ENCODE measurements around the gene GRAP.
A peak's percentile ranks its signal among the peaks of the same experiment; 100 is the strongest.
"Not testable (repeated sequence)": the region's sequence is repeated elsewhere in the genome, so short reads cannot be mapped to it uniquely, and the experiment has no call there.

The GRAP gene

DNA sequence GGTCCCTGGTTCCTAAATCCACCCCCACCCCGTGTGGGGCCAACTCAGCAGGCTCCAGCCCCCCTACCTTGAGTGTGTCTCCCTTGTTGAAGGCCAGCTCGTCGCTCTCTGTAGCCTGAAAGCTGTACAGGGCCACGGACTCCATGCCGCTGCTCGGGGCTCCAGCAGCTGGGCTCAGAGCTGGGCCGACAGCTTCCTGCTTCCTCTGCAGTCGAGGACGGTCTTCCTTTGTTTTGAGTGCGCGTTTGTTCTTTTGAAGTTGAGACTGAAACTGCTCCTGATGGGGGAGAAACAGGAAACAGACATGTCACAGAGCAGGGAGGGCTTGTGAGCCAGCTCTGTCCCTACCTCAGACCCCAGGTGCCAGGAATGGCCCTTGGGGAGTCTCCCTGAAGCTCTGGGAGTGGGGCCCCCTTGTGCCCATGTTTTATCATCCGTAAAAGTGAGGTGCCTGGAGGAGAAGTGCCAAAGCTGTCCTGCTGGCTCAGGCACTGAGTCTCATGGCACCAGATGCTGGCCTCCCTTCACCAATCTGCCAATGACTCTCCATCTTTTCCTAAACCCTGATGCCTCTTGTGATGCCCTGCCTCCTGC is at the start of gene GRAP:
GRAP (minus strand) TSS at position 176 of the 594 bp plus-strand sequence; CDS start at position 145, 31 bp downstream.
- DNase-seq (ENCODE audit: low spot score) = not testable (repeated sequence)

DNA sequence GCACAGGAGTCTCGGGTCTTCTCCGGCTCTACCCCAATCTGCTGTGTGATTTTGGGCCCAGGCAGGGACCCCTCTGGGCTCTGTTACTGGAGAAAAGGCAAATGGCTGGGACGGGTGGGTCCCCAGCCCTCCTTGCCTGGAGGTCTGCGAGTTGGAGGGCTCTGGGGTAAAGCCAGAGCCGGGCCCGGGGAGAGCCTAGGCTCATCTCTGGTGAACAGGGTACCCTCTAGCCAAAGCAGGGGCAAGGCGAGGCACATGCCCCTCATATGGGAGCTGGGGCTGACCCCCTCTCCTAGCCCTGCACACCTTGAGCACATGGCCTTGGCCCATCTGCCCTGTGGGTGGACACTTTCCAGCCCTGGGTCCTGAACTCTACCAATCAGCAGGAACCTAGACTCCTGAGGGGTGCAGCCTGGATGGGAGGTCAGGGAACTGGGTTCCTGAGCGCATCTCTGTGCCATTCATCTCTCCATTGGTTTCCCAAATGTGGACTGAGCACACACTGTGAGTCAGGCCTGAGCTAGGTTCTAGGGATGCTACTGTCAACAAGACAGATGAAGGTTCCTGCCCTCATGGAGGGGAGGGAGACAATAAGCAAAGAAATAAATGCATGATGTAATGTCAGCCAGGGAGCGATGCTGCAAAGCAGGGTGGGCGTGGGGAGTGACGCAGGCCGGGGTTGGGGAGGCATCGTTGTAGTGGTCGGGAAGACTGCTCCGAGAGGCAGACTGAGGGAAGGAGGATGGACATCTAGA is 47.1 kb upstream of the GRAP start:
- peak; percentile 0 for DNase-seq (ENCODE audit: low spot score)

DNA sequence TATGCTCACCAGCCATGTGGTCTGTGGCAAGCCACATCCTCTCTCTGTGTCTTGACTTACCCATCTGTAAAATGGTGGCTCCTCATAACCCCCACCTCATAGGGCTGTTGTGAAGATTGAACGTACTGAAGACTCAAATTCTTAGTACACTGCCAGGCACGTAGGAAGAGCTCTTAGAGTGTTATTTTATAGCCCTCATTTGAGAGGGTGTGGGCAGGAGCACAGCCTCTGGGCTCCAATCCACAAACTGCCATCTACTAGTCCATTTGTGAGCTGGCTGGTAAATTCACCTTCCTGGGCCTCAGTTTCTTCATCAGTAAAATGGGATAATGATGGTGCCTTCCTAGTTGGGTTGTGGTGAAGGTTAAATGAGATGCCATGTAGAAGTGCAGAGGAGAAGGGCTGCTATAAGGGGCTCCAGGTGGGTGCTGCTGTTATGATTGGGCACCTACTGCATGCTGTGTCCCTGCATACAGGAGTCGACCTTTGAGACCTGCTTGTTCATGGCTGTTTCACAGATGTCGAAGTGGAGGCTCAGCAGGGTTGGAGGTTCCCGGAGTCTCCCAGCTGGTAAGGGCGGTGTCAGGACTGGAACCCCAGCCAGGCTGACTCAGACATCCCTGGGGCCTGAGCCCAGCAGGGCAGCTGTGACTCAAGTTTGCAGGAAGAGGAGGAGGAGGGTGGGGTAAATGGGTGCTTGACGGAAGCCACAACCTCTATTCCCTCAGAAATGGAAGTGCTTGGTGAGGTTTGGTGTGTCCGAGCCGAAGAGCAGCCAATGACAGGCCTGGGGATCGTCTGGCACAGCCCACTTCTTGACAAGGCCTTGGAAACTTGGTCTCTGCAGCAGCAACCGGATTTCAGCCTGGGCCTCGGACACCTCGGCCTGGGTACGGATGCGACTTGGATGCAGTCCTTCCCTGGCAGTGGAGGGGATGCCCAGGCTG is 46.3 kb upstream of the GRAP start:
- not testable (repeated sequence) for DNase-seq (ENCODE audit: low spot score)

DNA sequence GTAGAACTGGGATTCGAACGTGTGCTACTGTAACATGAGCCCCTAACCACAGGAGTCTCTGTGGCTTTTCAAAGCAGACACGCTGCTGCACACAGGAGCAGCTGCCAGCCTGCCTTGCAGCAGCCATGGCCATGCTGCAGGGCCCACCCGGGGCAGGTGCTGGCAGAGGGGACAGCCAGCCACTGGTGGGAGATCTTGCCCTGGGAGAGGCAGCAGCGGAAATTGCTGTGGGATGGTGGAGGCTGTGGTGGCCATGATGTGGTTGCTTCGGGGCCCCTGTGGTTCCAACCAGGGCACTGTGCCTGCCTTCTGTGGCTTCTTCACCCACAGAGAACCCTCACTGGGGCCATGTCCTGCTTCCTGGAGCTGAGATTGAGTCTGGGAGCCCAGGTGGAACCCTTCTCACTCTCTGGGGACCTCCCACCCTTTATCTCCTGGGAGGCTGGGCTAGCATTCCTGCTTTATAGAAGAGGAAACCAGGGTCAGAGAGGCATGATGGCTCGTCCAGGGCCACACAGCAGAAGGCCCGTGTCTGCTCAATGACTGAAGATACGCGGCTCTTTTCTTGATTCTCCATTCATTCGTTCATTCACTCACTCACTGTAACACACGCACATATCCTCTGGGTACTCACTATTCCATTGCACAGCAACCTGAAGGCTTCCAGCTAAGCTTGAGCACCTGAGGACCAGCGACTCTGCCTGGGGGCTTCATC is 43.5 kb upstream of the GRAP start:
- DNase-seq (ENCODE audit: low spot score) = not testable (repeated sequence)

DNA sequence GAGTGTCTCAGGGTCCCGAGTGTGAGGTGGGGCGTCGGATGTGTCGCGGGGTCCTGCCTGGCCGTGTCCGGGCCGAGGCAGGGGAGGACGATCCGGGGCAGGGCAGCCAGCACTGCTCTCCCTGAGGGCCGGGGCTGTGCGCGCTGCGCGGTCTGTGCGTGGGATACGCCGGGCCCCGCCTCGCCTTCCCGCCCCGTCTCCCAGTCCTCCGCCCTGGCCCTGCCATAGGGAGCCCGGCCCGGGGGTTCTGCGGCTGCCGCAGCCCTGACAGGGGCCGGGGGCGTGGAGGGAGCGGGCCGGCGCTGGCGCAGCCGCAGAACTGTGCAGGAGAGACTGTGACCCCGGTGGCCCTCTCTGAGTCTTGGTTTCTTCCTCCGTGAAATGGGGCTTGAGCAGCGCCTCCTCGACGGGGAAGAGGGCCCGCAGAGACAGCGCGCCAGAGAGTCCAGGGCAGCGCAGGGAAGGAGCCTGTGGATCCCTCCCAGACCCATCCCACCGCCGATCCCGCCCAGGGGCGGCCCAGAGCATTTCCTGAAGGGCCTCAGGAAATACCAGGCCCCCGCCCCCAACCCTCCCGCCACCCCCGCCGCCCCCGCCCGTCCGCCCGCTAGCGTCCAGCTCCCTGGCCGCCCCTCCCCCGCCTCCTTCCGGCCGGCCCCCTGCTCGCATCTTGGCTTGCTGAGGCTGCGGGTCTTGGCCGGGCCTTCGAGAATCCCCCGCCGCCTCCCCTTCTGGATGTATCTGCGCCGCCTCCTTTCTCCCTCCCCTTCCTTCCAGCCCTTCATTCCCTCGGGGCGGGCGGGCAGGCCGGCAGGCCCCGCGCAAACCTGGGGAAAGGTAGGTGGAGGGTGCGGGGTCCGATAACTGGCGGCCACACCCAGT is 42.3 kb upstream of the GRAP start:
- DNase-seq (ENCODE audit: low spot score) = not testable (repeated sequence)

DNA sequence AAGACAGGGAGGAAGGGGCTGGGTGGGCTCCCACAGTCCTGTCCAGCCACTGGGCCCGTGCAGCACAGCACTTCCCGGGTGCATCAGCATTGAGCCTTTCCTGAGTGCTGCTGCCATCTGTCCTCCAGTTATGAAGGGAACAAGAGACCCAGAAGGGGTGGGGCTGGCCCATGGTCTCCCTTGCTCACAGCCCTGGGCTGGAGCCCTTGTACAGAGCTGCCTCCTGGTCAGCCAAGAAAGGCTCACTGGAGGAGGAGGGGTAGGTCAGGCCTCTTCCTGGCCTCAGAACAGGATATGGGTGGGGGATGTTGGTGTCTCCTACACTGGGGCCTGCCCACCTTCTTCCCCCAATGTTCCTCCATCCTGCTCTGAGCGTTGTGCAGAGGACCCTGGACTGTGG is 30.6 kb upstream of the GRAP start:
- not testable (repeated sequence) for DNase-seq (ENCODE audit: low spot score)

DNA sequence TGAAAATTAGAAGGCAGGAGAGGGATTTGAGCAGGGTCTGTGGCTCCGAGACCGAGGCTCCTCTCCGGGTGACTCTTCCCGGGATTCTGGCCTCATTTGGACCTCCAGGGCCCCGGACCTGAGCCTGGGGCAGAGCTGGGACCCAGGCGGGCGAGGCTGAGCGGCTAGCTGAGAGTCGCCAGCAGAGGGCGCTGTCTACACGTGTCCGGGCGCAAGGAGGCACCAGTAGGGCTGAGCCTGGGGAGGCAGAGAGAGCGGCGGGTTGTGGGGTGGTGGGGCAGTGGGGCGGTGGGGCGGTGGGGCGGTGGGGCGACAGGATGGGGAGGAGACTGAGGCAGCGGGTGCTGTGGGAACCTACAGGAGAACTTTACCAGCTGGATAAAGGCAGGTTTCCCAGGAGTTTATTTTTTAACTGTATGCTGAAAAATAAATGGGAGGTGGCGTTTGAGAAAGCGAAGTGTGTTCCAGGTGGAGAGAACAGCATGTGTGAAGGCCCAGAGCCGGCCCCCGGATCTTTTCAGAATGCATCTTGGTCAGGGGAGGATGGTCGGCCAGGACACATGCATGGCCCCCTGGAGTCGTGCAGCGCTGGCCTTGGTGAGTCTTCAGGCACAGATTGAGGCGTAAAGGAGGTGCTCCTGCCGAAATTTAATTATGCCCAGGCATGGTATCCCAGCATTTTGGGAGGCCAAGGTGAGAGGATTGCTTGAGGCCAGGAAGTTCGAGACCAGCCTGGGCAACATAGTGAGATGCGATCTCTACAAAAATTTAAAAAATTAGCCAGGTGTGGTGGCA is 29.8 kb upstream of the GRAP start:
- not testable (repeated sequence) for DNase-seq (ENCODE audit: low spot score)

DNA sequence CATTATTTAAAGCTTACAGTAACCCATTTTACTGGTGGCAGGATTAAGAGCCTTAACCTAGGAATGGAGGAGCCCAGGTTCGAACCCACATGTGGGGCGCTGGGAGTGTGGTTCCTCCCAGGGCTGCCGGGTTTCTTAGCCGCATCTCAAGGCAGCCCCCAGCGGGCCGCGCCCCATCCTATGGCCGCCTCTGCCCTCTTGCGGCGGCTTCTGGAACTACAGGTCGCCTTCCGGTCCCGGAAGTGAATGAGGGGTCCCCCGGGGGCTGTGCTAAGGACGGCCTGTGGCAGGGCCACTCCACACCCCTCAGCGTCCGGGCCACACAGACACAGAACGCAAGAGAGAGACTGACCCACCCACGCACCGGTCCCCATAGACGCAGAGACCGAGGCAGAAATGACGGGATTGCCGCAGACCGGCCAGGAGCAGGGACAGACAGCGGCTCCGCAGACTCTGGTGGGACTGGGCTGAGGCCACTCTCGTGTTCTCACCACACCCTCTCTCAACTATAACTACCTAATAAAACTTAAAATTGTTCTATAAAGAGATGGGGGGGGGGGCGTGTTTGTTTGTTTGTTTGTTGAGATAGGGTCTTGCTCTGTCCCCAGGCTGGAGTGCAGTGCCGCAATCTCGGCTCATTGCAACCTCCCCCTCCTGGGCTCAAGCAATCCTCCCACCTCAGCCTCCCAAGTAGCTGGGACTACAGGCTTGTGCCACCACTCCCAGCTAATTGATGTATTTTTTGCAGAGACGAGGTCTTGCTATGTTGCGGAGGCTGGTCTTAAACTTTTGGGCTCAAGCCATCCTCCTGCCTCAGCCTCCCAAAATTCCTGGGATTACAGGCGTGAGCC is 23.8 kb upstream of the GRAP start:
- not testable (repeated sequence) for DNase-seq (ENCODE audit: low spot score)

DNA sequence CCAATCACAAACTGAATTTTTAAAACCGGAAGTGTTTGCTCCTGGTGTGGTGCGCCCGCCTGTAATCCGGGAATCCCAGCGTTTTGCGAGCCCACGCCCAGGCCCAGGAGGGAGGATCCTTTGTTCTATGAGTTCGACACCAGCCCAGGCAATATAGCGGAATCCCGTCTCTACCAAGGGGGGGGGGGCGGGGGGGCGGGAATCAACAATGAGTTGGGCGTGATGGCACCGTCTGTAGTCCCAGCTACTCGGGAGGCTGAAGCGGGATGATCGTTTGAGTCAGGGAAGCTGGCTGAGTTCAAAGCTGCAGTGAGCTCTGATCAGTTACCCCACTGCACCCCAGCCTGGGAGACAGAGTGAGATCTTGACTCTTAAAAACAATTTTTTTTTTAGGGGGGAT is 17.6 kb upstream of the GRAP start:
- peak; percentile 0 for DNase-seq (ENCODE audit: low spot score)

DNA sequence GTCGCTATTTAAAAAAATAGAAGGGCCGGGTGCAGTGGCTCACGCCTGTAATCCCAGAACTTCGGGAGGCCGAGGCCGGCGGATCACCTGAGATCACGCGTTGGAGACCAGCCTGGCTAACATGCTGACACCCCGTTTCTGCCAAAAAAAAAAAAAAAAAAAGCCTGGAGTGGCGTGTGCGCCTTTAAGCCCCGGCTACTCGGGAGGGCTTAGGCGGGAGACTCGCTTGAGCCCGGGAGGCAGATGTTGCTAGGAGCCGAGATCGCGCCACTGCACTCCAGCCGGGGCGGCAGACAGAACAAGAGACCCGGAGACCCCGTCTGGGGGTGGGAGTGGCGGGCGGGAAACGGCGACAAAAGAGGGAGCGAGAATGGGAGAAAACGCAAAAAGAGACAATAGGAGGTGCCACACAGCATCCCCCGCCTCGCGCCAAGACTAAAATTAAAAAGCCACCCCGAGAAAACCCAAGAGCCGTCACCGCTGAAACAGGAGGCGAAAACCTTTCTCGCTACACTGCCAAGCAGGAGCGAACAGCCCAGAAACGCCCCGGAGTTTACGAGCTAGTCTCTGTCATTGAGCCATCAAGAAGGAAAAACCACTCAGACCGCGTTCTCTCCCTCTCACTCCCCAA is 16.7 kb upstream of the GRAP start:
- DNase-seq (ENCODE audit: low spot score) = not testable (repeated sequence)

DNA sequence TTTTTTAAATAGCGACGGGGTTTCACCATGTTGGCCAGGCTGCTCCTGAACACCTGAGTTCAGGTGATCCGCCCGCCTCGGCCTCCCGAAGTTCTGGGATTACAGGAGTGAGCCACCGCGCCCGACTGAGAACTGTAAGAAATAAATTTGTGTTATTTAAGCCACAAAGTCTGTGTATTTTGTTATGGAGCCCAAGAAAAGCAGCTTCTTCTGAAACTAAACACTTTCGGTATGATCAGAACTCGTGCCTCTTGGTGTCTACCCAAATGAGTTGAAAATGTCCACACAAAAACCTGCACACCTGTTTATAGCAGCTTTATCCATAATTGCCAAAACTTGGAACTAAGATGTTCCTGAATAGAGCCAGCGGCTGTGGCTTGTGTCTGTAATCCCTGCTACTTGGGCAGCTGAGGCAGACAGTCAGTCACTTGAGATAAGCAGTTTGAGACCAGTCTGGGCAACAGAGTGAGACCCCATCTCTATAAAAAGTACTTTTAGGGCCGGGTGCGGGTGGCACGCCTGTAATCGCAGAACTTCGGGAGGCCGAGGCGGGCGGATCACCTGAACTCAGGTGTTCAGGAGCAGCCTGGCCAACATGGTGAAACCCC is 16.1 kb upstream of the GRAP start:
- not testable (repeated sequence) for DNase-seq (ENCODE audit: low spot score)

DNA sequence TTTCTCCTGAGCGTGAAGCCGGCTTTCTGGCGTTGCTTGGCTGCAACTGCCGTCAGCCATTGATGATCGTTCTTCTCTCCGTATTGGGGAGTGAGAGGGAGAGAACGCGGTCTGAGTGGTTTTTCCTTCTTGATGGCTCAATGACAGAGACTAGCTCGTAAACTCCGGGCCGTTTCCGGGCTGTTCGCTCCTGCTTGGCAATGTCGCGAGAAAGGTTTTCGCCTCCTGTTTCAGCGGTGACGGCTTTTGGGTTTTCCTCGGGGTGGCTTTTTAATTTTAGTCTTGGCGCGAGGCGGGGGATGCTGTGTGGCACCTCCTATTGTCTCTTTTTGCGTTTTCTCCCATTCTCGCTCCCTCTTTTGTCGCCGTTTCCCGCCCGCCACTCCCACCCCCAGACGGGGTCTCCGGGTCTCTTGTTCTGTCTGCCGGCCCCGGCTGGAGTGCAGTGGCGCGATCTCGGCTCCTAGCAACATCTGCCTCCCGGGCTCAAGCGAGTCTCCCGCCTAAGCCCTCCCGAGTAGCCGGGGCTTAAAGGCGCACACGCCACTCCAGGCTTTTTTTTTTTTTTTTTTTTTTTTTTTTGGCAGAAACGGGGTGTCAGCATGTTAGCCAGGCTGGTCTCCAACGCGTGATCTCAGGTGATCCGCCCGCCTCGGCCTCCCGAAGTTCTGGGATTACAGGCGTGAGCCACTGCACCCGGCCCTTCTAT is 15.4 kb upstream of the GRAP start:
- not testable (repeated sequence) for DNase-seq (ENCODE audit: low spot score)

DNA sequence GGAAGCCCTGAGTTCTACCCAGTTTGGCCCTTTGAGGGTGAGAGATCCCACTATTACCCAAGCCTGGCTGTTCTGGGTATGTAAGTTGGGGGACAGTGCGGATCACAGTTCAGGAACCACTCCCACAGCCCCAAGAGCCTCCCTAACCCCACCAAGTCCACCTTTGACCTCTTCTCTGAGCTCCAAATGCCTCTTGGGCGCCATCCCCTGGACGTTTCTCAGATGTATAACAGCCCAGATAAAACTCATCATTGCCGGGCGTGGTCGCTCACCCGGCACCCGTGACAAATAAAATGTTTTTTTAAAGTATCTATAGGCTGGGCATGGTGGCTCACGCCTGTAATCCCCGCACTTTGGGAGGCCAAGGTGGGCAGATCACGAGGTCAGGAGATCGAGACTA is 8.7 kb upstream of the GRAP start:
- not testable (repeated sequence) for DNase-seq (ENCODE audit: low spot score)

DNA sequence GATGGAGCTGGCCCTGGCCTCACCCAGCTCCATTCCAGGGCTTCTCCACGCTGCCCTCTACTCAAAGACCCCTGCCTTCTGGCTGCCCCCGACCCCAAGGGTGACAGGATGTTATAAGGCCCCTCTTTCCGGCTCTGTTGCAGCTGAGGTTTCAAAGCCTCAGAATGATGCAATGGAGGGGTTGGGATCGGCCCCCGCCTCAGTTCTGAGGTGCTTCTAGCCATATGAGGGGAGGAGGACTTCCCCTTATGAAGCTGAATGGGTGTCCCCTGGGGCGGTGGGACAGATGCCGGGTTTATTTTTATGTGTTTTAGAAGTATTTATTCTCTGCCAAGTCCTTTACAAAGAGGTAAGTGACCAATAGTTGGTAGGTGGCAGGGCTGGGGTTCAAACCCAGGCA is 2.1 kb upstream of the GRAP start:
- DNase-seq (ENCODE audit: low spot score) = not testable (repeated sequence)

DNA sequence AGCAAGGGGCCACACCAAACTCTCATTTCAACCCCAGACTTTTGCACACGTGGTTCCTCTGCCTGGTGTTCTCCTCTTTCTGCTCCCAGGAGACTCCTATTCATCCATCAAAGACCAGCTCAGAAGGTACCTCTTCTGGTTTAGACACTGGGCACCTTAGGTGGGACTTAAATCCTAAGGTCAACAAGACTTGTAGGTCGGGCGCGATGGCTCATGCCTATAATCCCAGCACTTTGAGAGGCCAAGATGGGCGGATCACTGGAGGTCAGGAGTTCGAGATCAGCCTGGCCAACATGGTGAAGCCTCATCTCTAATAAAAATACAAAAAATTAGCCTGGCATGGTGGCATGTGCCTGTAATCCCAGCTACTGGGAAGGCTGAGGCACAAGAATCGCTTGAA is 753 bp upstream of the GRAP start:
- not testable (repeated sequence) for DNase-seq (ENCODE audit: low spot score)

DNA sequence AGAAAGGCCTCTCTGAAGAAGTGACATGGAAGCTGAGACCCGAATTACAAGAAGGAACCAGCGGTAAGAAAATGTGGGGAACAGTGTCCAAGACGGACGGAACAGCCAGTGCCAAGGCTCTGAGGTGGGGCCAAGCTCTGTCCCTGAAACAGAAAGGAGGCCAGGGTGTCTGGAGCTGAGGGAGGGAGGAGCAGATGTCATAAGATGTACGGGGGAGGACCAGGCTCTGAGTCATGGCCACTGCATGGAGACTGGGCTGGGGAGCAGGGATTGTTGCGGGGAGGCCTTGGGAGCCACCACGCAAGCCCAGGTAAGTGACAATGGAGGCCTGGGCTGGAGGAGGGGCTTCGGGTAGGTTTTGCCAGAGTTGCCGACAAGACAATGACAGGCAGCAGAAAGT is 2.1 kb downstream of the GRAP start:
- not testable (repeated sequence) for DNase-seq (ENCODE audit: low spot score)

DNA sequence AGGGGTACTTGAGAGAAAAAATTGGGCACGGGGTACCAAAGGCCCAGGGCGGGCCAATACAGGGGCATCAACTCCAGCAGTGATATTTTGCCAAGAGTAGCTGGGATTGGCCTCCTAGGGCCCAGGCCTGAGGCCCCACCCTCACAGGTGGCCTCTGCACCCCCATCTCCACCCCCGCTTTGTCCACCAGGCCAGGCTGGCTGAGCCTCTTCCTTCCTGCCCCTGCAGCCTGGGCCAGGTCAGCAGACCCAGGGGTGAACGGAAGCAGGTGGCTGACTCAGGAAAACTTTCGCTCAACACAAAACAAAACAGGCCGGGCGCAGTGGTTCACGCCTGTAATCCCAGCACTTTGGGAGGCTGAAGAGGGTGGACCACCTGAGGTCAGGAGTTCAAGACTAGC is 3.7 kb downstream of the GRAP start:
- DNase-seq (ENCODE audit: low spot score) = not testable (repeated sequence)

All from NAMALWA (cell line).